GM21717 (cell line): Measurements from ENCODE around the gene UPF2.
"Not testable (repeated sequence)": the region's sequence is repeated elsewhere in the genome, so short reads cannot be mapped to it uniquely, and the experiment has no call there.

Experiments used
- ATAC-seq: cut with Tn5 transposase; IDR thresholded peaks from one replicate; pipeline ENCODE4 v1.9.1; 2021; ENCODE audit warnings: mild to moderate bottlenecking, moderate library complexity; ENCODE audit not compliant: unreplicated experiment

Gene UPF2

GRCh38 chr10:12042797-12043651 lies at the start of gene UPF2:
Gene UPF2 (minus strand): TSS chr10:12042809. CDS start chr10:12035423, 7,386 bp downstream.
- ATAC-seq, result peak; percentile 53

GRCh38 chr10:12091421-12091820 lies 48.8 kb upstream of the UPF2 start:
- ATAC-seq, result no peak

- no peak for ATAC-seq
Measured at GRCh38 chr10:12088919-12089318, 46.3 kb upstream of the UPF2 start.

- ATAC-seq, result no peak
Measured at GRCh38 chr10:12081879-12082557, 39.4 kb upstream of the UPF2 start.

GRCh38 chr10:12081470-12081869 lies 38.9 kb upstream of the UPF2 start:
- ATAC-seq, result no peak

- no peak for ATAC-seq
Measured at GRCh38 chr10:12077580-12078180, 35.1 kb upstream of the UPF2 start.

GRCh38 chr10:12073526-12073925 lies 30.9 kb upstream of the UPF2 start:
- ATAC-seq, result no peak

GRCh38 chr10:12071441-12071840 lies 28.8 kb upstream of the UPF2 start:
- ATAC-seq, result not testable (repeated sequence)

GRCh38 chr10:12068449-12069269 lies 26.1 kb upstream of the UPF2 start, which contains the start of gene DHTKD1:
Gene DHTKD1 (plus strand): TSS chr10:12068954. CDS start chr10:12069034, 80 bp downstream.
- peak; percentile 93 for ATAC-seq

- ATAC-seq, result no peak
Measured at GRCh38 chr10:12067336-12067735, 24.7 kb upstream of the UPF2 start.

- ATAC-seq, result no peak
Measured at GRCh38 chr10:12063483-12063818, 20.8 kb upstream of the UPF2 start.

GRCh38 chr10:12062754-12063482 lies 20.3 kb upstream of the UPF2 start:
- no peak for ATAC-seq

GRCh38 chr10:12061124-12061523 lies 18.5 kb upstream of the UPF2 start:
- no peak for ATAC-seq

GRCh38 chr10:12056748-12057147 lies 14.1 kb upstream of the UPF2 start:
- ATAC-seq, result no peak

GRCh38 chr10:12055732-12056131 lies 13.1 kb upstream of the UPF2 start:
- ATAC-seq, result no peak

- ATAC-seq, result no peak
Measured at GRCh38 chr10:12051241-12051640, 8.6 kb upstream of the UPF2 start.

- ATAC-seq, result no peak
Measured at GRCh38 chr10:12050528-12050927, 7.9 kb upstream of the UPF2 start.

- ATAC-seq, result no peak
Measured at GRCh38 chr10:12048547-12048946, 5.9 kb upstream of the UPF2 start.

GRCh38 chr10:12045596-12045995 lies 3.0 kb upstream of the UPF2 start:
- ATAC-seq, result no peak

- peak; percentile 13 for ATAC-seq
Measured at GRCh38 chr10:12042409-12042796, 206 bp downstream of the UPF2 start.
